Bronchial smooth muscle cell (primary cell): ENCODE measurements around the gene TEAD2. TPM values are rescaled to one million over a fixed set of nuclear protein-coding genes. Genes with fewer than 3 reads are reported as not detected.

Source experiments
- total RNA-seq: library from RNA; depleted of rRNA; stranded (reverse); fragments of >200 nt; gene quantifications from 2 replicates; pipeline ENCODE4 v1.2.1, GENCODE V29; 2014

TEAD2 gene
- total RNA-seq = 17.2 and 18.5 TPM in 2 replicates

DNA sequence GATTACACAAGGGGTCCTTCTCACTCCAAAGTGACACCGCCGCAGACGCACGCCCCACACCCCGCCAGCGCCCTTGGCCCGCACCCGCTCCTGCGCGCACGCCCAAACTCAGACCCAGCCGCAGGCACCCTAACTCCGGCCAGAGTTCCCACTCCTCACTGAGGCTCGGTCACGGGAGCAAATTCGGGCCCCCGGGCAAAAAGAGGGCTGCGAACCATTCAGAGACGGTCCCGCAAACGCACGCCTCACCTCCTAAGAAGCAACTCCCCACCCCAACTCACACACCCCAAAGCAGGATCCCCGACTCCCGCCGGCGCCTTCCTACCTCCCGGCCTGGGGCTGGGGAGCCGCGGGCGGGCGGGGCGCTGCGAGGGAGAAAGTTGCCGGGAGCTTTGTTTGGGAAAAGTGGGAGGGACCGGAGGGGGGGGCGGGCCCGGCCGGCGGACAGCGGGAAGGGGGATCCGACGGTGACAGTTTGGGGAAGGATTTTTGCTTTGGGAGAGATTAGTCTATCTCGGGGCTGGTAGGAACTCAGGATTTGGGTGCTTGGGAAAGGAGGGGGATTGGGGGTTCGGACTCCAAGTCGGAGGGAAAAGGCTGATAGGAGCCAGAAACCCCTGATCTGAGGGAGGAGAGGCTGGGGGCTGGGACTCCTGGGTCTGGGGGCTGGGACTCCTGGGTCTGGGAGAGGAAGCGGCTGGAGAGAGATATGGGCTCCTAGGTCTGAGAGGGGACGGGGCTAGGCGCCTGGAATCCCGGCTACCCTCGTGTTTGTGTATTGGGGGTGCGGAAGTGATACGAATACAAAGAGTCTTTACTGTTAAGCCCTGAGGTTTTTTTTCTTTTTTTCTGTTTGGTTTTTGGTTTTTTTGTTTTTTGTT is at the start of gene TEAD2:
Gene TEAD2 (minus strand): TSS at position 369 of the 881 bp plus-strand sequence. CDS start 2,341 bp downstream, outside the sequence.

GRCh38 chr19:49387936-49388372 is 25.7 kb upstream of the TEAD2 start, which contains the start of gene KASH5:
KASH5 (plus strand) TSS chr19:49388249; CDS start chr19:49390884, 2,635 bp downstream.

GRCh38 chr19:49363268-49364082 is 1.3 kb upstream of the TEAD2 start, which contains the start of gene DKKL1:
DKKL1 (plus strand) TSS chr19:49363877; CDS start chr19:49363999, 122 bp downstream.

DNA sequence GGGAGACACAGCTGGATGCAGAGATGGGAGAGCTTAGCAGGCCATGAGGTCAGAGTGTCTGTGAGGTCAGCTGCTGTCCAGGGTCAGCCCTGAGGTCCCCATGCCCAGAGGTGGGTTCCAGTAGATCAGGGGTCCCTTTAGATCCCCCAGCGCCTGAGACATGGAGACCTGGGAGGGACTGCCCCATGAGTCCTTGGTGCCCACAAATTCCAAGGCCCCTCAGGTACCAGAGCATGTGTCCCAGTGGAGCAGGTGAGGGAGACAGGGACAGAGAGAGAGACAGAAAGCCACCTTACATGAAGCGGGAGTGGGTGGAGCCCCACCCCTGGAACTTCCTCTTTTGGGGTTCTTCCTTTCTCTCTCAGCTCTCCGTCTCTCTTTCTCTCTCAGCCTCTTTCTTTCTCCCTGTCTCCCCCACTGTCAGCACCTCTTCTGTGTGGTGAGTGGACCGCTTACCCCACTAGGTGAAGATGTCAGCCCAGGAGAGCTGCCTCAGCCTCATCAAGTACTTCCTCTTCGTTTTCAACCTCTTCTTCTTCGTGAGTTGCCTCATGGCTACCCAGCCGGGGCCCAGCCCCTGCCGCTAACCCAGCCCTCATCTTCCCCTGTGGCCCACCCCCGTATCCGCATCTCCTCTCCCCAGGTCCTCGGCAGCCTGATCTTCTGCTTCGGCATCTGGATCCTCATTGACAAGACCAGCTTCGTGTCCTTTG is 27.0 kb downstream of the TEAD2 start, which contains the start of gene CD37:
Gene CD37 (plus strand): TSS at position 336 of the 713 bp plus-strand sequence. CDS start 135 bp downstream, at position 471.

GRCh38 chr19:49324801-49325576 is 37.2 kb downstream of the TEAD2 start, which contains the start of gene SLC6A16:
SLC6A16 (minus strand) TSS chr19:49325191; CDS start chr19:49311347, 13,844 bp downstream.

Other genes starting within 250 kb of the TEAD2 start
- 12.0 and 13.3 TPM in 2 replicates for gene LIN7B, start 248.0 kb downstream of the TEAD2 start, total RNA-seq
- gene C19orf73, start 243.3 kb downstream of the TEAD2 start, total RNA-seq = 0.16 and 0.77 TPM in 2 replicates
- gene PPFIA3, start 242.9 kb downstream of the TEAD2 start, total RNA-seq = 1.0 and 2.0 TPM in 2 replicates
- 0.09 TPM in 1 of 2 replicates, not detected in the other for gene HRC, start 207.0 kb downstream of the TEAD2 start, total RNA-seq
- gene TRPM4, start 204.6 kb downstream of the TEAD2 start, total RNA-seq = 16.5 and 17.5 TPM in 2 replicates
- gene SLC6A16, start 37.2 kb downstream of the TEAD2 start, total RNA-seq = under 0.01 and 0.09 TPM in 2 replicates
- gene CD37, start 27.0 kb downstream of the TEAD2 start, total RNA-seq = not detected in 2 replicates
- 0.16 and 0.26 TPM in 2 replicates for gene DKKL1, start 1.5 kb upstream of the TEAD2 start, total RNA-seq
- not detected in 2 replicates for gene KASH5, start 25.8 kb upstream of the TEAD2 start, total RNA-seq
- not detected in 2 replicates for gene PTH2, start 61.0 kb upstream of the TEAD2 start, total RNA-seq
- gene GFY, start 63.0 kb upstream of the TEAD2 start, total RNA-seq = not detected in 2 replicates
- under 0.01 and 0.16 TPM in 2 replicates for gene SLC17A7, start 79.1 kb upstream of the TEAD2 start, total RNA-seq
- 101 and 120 TPM in 2 replicates for gene PIH1D1, start 89.4 kb upstream of the TEAD2 start, total RNA-seq
- gene ALDH16A1, start 90.8 kb upstream of the TEAD2 start, total RNA-seq = 21.6 and 26.2 TPM in 2 replicates
- gene FLT3LG, start 111.8 kb upstream of the TEAD2 start, total RNA-seq = 4.9 and 5.3 TPM in 2 replicates
- gene RPL13A, start 125.2 kb upstream of the TEAD2 start, total RNA-seq = 2,925 and 3,389 TPM in 2 replicates
- gene RPS11, start 134.0 kb upstream of the TEAD2 start, total RNA-seq = 3,049 and 4,360 TPM in 2 replicates
- 46.5 and 81.8 TPM in 2 replicates for gene FCGRT, start 150.2 kb upstream of the TEAD2 start, total RNA-seq
- 231 and 301 TPM in 2 replicates for gene RCN3, start 165.6 kb upstream of the TEAD2 start, total RNA-seq
- gene NOSIP, start 218.1 kb upstream of the TEAD2 start, total RNA-seq = 96.1 and 100 TPM in 2 replicates
- gene PRRG2, start 218.9 kb upstream of the TEAD2 start, total RNA-seq = 0.32 and 1.0 TPM in 2 replicates
- gene PRR12, start 228.8 kb upstream of the TEAD2 start, total RNA-seq = 1.2 and 1.3 TPM in 2 replicates